GM19351 (cell line): ENCODE measurements around the gene TTC31.
A peak's percentile ranks its signal among the peaks of the same experiment; 100 is the strongest.

ENCODE experiments used
- ATAC-seq: cut with Tn5 transposase; IDR thresholded peaks from one replicate; pipeline ENCODE4 v1.9.1; 2021; ENCODE audit warnings: mild to moderate bottlenecking, moderate library complexity; ENCODE audit not compliant: unreplicated experiment

TTC31 gene

DNA sequence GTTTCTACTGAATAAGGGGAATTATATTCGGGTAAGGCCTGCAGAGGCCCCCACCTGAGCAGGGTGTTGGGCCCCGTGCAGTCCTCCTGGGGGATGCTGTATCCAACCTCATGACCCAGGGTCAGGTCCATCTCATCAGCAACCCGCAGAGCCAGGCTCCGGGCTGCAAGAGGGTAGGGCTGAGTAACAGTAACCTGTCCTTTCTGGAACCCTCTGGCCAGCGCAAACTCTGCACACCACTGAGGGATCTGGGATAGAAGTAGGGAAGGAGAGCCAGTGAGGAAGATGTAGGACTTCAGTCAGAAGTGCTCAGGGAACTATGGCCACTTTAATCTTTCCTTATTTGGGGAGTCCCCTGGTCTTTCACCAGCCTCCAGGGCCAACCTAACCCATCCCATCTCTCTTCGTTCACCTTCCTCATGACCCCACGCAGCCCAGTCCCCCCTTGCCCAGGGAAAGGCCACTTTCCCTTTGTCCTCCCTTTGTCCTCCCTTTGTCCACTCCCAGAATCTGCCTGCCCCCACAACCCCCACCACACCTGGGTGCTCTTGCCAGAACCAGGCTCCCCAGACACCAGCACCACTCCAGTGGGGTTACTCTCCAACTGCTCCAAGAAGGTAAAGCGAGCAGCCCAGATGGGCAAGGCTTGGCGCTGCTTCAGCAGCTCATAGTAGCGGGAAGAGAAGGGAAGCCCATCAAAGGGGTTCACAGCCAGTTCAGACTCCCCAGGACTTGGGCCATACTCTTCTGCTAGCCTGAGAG is 42.3 kb downstream of the TTC31 start:
- ATAC-seq = no peak

GRCh38 chr2:74525717-74526648 is 43.1 kb downstream of the TTC31 start, which contains the start of gene DQX1:
DQX1 (minus strand) TSS chr2:74526231; CDS start chr2:74525729, 502 bp downstream.
- peak; percentile 17 for ATAC-seq

GRCh38 chr2:74526649-74527230 is 43.9 kb downstream of the TTC31 start:
- ATAC-seq = no peak

DNA sequence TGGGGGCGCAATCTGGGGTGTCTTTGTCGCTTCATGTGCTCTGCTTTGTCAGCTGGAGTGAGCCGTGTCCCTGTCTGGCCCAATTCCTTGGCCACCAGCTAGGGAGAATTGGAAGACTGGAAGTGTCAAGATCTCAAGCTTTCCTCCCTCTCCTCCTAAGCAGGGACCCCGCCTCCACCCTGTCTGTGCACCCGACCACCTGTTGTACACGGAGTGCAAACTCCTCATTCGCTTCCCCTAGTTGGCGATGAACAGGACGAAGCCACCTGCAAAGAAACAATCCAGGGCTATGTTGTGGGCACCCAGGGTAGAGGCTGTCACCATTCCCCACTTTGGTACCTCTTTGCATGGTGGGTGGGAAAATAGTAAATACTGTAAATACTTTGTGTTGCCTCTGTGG is 44.9 kb downstream of the TTC31 start:
- no peak for ATAC-seq

DNA sequence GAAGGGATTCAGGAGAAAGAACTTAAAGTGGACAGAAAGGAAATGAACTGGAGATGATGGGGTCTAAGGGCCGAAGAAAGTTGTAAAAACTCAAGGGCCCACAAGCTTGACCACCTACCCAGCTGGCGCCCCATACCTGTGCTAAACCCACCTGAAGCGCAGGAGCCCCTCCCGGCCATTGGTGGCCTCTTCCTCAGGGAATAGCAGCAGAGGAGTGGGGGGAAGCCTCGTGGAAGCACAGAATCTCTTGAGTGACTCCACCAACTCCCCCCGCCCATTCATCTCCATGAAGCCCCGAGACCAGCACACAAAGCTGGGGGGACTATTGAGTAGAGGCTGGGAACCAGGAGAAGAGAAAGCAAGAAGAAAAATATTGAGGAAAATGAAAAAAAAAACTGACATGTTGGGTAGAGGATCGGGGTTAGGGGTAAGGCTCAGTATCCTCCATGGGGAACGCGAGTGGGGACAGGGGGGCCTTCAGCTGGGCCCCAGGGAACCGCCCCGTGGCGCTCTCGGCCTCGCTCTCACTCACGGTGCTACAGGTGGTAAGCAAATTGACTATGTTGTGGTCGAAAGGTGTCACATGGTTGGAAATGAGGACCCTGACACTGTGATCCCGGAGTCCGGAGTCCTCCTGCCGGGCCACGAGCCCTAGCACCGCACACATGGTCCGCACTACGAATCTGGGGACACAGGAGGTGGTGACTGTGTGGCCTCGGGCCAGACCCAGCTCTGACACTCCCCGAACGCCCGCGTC is 45.9 kb downstream of the TTC31 start:
- peak; percentile 5 for ATAC-seq

- peak; percentile 76 for ATAC-seq
Observed at GRCh38 chr2:74529357-74530238, 46.7 kb downstream of the TTC31 start, which contains the start of the genes AUP1 and HTRA2. AUP1 (minus strand) TSS chr2:74529706; CDS start chr2:74529629, 77 bp downstream. HTRA2 (plus strand) TSS chr2:74529933; CDS start chr2:74530007, 74 bp downstream.

DNA sequence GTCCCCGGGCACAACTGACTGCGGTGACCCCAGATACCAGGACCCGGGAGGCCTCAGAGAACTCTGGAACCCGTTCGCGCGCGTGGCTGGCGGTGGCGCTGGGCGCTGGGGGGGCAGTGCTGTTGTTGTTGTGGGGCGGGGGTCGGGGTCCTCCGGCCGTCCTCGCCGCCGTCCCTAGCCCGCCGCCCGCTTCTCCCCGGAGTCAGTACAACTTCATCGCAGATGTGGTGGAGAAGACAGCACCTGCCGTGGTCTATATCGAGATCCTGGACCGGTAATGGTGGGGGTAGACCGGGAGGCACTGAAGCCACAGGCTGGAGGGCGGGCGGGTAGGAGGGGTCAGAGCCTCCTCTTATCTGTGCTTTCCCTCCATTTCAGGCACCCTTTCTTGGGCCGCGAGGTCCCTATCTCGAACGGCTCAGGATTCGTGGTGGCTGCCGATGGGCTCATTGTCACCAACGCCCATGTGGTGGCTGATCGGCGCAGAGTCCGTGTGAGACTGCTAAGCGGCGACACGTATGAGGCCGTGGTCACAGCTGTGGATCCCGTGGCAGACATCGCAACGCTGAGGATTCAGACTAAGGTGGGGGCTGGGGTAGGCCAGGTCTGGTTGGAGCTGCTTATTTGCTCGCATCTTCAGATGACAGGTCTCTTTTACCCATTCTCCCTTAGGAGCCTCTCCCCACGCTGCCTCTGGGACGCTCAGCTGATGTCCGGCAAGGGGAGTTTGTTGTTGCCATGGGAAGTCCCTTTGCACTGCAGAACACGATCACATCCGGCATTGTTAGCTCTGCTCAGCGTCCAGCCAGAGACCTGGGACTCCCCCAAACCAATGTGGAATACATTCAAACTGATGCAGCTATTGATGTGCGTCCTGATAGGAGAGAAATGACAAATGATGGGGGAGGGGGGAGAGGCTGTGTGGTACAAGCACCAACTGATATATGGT is 47.6 kb downstream of the TTC31 start:
- peak; percentile 35 for ATAC-seq

DNA sequence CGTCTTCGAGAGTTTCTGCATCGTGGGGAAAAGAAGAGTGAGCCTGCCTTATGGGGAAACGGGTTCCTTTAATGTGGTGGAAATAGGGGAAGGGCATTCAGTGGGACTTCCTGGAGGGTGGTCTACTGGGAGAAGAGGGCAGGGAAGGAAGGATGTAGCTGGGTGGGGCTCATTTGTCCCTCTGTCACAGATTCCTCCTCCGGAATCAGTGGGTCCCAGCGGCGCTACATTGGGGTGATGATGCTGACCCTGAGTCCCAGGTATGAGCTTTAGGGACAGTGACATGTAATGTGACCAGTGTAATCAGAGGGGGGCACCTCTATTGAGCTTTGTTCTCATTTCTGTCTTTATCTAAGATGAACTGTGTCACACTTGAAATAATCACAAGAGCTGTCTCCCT is 48.8 kb downstream of the TTC31 start:
- ATAC-seq = no peak

GRCh38 chr2:74532222-74532621 is 49.3 kb downstream of the TTC31 start:
- no peak for ATAC-seq

DNA sequence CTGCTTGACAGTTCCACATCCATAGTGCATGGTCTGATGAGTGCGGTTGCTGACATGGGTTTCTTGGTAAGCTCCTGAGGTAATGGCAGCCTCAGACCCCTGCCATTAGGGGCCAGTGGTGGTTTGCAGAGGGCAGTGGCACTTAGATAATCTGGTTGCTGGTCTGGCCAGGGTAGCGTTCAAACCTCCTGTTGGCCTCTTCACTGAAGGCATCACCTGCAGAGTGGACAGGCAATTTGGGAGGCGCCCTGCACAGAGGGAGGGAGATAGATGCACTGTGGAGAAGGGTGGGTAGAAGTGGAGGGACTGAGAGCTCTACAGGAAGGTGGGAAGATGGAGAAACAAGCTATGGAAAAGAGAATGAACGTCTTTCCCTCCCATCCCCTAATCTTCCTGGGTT is 50.6 kb downstream of the TTC31 start:
- ATAC-seq = no peak

DNA sequence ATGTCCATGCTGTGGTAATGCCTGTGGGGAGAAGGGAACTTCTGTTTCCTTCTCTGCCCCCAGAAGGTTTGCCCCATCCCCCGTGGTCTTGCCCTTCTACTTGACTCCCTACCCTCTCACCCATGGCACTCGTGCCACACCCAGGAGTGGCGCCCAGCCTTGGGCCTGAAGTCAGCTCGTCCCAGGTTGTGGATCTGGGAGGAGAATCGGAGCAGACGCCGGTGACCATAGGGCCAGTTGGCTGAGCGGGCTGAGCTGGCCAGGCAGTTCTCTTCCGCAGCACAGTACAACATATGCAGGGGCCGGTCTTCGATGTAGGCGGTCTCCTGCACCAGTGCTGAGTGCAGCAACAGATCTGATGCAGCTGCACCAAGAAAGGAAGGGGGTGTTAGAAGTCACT is 51.5 kb downstream of the TTC31 start:
- no peak for ATAC-seq

DNA sequence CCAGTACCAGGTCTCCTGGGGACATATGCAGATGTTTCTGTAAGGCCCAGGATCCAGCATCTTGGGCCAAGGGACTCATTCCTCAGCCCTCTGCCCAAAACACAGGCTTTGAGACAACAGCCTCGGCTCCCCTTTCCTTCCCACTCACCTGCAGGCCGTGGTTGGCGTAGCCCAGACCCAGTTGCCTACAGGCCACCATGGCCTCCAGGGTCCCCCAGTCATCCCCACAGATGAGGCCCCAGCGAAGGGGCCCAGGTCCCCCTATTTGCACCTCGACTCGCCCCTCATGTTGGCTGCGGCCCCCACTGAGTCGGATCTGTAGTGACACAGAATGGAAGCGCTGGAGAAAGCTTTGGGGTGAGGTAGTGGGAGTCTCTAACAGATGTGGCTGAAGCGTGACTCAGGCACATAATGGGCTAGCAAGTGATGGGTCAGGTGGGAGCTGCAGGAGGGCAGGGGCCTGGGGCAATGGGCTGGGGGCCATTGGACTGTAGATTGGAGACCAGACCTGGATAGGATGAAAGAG is 52.6 kb downstream of the TTC31 start:
- ATAC-seq = no peak

DNA sequence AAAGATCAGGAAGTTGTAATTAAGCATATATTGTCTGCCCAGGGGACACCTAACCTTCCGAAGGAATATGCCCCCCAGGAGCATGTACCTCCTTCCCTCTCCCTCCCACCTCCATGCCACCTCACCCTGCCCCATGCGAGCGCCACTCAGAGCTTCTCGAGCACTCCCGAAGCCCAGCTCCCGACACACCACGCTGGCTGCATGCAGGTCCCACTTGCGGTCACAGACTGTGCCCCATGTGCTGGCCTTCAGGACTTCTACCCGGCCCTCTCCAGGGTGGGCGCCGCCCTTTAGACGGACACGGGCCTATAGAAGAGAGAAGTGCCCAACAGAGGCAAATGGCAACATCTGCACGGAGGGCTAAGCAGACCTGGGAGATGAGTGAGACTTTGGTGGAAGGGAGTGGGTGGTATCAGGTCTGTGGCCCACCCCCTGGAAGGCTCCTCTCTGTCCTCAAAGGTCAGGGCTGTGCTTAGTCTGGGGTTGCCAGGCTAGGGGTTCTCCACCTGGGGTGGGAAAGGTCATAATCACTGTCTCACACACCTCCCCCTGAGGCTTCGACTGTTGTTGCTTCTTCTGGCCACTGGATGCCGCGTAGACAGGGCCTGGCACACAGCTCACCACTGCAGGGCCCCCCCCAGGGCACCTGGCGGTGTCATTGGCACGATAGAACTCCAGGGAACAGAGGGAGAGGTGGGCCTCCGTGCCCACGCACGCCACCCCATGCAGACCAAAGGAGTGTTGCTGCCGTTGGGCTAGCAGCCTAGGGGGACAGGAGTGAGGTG is 53.5 kb downstream of the TTC31 start:
- no peak for ATAC-seq

DNA sequence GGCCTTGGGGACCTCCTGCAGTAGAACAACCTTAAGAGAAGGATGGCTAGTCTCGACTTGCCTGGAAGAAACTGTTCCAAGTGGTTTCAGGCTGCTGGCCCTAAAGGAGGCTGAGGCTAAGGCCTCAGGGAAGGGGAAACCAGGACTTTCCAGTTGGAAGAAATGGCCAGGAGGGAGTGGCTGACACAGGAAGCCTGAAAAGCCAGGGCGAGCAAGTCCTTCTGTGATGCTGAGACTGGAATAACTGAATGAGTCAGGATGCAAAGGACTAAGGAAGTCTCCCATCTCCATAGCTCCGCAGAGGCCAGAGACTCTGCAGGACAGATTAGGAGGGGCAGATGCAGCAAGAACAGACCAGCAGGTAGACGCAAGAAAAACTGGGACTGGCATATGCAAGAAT is 54.3 kb downstream of the TTC31 start:
- ATAC-seq = no peak

- ATAC-seq = no peak
Observed at GRCh38 chr2:74538881-74539339, 56.0 kb downstream of the TTC31 start.

GRCh38 chr2:74540291-74540690 is 57.4 kb downstream of the TTC31 start:
- no peak for ATAC-seq

DNA sequence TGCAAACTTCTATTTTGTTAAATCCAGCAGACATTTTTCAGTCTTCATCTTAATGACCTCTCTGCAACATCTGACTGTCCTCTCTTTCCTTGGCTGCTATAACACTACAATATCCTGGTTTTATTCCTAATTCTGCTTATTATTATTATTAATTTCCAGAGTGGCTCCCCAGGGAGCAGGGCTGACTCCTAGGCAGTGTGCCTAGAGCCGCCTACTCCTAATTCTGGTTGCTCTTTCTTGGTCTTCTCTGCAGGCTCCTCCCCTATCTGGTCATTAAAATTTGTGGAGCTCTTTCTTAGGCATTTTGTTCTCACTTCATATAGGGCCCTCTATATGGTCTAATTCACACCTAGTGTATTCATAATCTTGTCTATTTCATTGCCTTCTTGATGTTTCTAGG is 60.1 kb downstream of the TTC31 start:
- no peak for ATAC-seq
